GM10248 (cell line): ENCODE data around the gene EXOC7.

Experiments used
- CTCF ChIA-PET: fragments of 300-600 bp; sonication (Branson Sonifier 250); formaldehyde crosslinking; extraction: SDS; loops from one replicate; lab custom pipeline; 2021; ENCODE audit warnings: antibody characterized with exemption; lab: Yijun Ruan, JAX
- POLR2A ChIA-PET: fragments of 350-650 bp; sonication (Branson Sonifier 250); formaldehyde crosslinking; extraction: SDS; loops from one replicate; lab custom pipeline; 2020; ENCODE audit warnings: antibody characterized with exemption; lab: Yijun Ruan, JAX
- DNase-seq: peaks from one replicate; pipeline ENCODE4 v3.0.0; 2012; ENCODE audit errors: extremely low spot score
- TF ChIP-seq, protein P1 (sequence below): IDR thresholded peaks from 2 replicates; pipeline ENCODE4 v1.5.1; 2012; ENCODE audit warnings: mild to moderate bottlenecking, low read depth; ENCODE audit errors: extremely low read depth, missing control alignments, control extremely low read depth

The EXOC7 gene

DNA sequence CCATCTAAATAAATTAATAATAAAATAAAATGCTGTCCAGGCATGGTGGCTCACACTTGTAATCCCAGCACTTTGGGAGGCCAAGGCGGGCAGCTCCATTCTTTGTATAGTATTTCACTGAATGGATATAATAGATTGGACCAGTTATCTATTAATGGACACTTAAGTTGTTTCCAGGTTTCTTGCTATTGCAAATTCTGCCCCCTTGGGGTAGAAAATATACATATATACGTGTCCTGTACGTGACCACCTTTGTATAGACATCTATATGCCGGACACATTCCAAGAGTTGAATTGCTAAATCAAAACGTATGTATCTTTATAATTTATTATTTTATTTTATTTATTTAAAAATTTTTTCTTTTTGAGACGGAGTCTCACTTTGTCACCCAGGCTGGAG lies 3.9 kb upstream of the EXOC7 start:
- CTCF ChIA-PET = interaction anchor here (1.0 to 2.6 kb wide), 5 partner anchors 8 to 182 kb away, joined by 3 to 12 read pairs (median 5); no protein-coding TSS in a partner anchor
- no peak for DNase-seq
- POLR2A ChIA-PET = no interaction called here
- TF ChIP-seq, protein P1, sequence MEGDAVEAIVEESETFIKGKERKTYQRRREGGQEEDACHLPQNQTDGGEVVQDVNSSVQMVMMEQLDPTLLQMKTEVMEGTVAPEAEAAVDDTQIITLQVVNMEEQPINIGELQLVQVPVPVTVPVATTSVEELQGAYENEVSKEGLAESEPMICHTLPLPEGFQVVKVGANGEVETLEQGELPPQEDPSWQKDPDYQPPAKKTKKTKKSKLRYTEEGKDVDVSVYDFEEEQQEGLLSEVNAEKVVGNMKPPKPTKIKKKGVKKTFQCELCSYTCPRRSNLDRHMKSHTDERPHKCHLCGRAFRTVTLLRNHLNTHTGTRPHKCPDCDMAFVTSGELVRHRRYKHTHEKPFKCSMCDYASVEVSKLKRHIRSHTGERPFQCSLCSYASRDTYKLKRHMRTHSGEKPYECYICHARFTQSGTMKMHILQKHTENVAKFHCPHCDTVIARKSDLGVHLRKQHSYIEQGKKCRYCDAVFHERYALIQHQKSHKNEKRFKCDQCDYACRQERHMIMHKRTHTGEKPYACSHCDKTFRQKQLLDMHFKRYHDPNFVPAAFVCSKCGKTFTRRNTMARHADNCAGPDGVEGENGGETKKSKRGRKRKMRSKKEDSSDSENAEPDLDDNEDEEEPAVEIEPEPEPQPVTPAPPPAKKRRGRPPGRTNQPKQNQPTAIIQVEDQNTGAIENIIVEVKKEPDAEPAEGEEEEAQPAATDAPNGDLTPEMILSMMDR = peak; percentile 34

DNA sequence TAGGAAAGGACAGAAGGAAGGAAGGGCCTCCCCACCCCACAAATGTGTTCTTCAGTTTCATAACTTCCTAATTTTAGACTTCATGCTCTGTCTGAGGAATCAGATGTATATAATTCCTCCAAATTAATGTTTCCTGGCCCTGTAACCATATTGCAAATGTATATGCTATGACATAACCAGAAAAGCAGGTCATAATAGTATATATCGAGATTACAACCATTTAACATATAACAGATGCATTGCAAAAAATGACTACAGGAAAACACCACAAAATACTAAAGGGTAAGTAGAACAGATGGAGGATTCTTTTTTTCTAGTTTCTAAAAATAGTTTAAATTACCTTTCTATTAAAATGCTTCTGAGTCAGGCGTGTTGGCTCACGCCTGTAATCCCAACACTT lies 3.1 kb upstream of the EXOC7 start:
- ChIA-PET POLR2A (no interaction called here), CTCF (interaction anchor here (1.0 to 3.0 kb wide), 9 partner anchors 9 to 187 kb away, joined by 3 to 12 read pairs (median 6); no protein-coding TSS in a partner anchor)
- DNase-seq = no peak
- TF ChIP-seq, protein P1 = no peak

DNA sequence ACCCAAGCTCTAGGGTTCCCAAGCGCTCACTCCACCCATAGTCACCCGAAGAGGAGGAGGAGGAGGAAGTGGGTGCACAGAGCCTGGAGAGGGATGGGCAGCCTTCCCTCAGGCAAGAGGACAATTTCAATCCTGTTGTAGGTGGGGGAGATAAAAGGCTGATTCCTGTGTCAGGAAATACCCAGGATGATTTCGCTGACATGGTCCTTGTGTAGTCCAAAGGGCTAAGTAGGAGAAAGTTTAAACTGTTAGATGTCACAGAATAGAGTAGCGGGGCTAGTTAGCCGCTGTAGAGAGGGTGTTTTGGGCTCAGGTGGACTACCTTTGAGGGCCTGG lies 1.3 kb upstream of the EXOC7 start:
- TF ChIP-seq, protein P1 = no peak
- ChIA-PET CTCF (interaction anchor here (1.2 to 3.0 kb wide), 5 partner anchors 11 to 175 kb away, joined by 3 to 18 read pairs (median 12); no protein-coding TSS in a partner anchor), POLR2A (no interaction called here)
- no peak for DNase-seq

GRCh38 chr17:76104140-76104895 lies 731 bp upstream of the EXOC7 start:
- ChIA-PET CTCF (interaction anchor here (1.0 to 3.0 kb wide), 8 partner anchors 11 to 294 kb away, joined by 3 to 18 read pairs (median 6); no protein-coding TSS in a partner anchor), POLR2A (no interaction called here)
- TF ChIP-seq, protein P1 = no peak

DNA sequence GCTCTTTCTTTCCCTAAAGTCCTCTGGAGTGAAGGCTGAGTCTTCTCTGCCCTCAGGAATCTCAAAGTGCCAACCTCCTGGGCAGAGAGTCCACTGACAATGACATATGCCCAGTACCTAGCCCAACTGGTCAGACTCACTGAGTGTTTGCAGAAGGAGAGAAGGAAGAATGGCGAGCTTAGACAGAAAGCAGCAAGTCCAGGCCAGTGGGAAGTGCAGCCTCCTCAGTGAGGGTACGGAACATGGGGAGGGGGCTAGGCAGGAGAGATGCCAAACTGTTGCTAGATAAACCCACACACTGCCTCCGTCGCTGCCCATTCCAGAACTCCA lies 678 bp downstream of the EXOC7 start:
- ChIA-PET POLR2A (interaction anchor here (0.7 kb wide), 1 partner anchor 178 kb away, joined by 3 read pairs; no protein-coding TSS in a partner anchor), CTCF (interaction anchor here (1.0 to 2.6 kb wide), 6 partner anchors 16 to 197 kb away, joined by 3 to 18 read pairs (median 4); no protein-coding TSS in a partner anchor)
- DNase-seq = no peak
- TF ChIP-seq, protein P1 = no peak

More at GRCh38 chr17:76104140-76104895, 731 bp upstream of the EXOC7 start:
- no peak for DNase-seq

DNA sequence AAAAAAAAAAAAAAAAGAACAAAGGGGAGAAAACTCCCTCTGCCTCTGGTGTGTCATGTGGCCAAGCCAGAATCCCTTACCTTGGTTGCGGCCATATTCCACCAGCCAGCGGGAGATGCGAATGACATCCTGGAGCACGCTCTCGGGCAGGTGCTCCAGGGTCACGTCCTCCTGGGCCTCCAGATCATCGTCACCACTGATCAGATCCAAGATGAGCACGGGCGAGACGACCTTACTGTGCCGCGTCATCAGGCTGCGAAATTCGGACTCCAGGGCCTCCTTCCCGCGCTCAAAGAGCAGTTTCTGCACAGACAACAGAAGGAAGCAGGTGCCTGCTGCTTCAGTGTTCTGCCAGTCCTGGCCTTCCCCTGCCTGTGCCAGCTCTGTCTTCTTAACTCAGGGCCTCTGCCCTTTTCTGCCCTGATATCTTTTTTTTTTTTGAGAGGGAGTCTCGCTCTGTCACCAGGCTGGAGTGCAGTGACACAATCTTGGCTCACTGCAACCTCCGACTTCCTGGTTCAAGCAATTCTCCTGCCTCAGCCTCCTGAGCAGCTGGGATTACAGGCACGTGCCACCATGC lies 5.8 kb downstream of the EXOC7 start:
- DNase-seq = no peak
- ChIA-PET CTCF (no interaction called here), POLR2A (no interaction called here)
- TF ChIP-seq, protein P1 = no peak
